ENCODE results near the gene TDRD7.

TDRD7 gene

GRCh38 chr9:97510797-97511654 lies 99.1 kb downstream of the TDRD7 start:
- Histone ChIP-seq H3K27ac (replicated peaks) (no peak overlapping the region), H3K27me3 (ENCODE audit: insufficient read depth, poor library complexity, severe bottlenecking) (peaks cover 7% of the 10 kb centered on the region), H3K4me3 (replicated peaks; ENCODE audit: insufficient read depth, low read length) (no peak overlapping the region)
- DNase-seq (ENCODE audit: low read depth in 1 of 2, low spot score in 1 of 2) = no peak
- TF ChIP-seq POLR2AphosphoS5 (IDR thresholded peaks at IDR 0.05; ENCODE audit: low read depth) (no peak), GABPA (IDR thresholded peaks at IDR 0.05; ENCODE audit: low read depth) (no peak), SPI1 (IDR thresholded peaks at IDR 0.05; ENCODE audit: borderline replicate concordance, low read depth) (no peak), REST (IDR thresholded peaks at IDR 0.05; ENCODE audit: insufficient replicate concordance, low read depth) (no peak), CTCF (IDR thresholded peaks at IDR 0.05; ENCODE audit: insufficient read depth, low read length) (no peak)

GRCh38 chr9:97511655-97512427 lies 99.9 kb downstream of the TDRD7 start:
- Histone ChIP-seq H3K27ac (replicated peaks) (no peak overlapping the region), H3K27me3 (ENCODE audit: insufficient read depth, poor library complexity, severe bottlenecking) (peaks cover 6% of the 10 kb centered on the region), H3K4me3 (replicated peaks; ENCODE audit: insufficient read depth, low read length) (no peak overlapping the region)
- no peak; the same call in 1 of the 2 replicates for TF ChIP-seq SPI1 (IDR thresholded peaks at IDR 0.05; ENCODE audit: borderline replicate concordance, low read depth)
- no peak for TF ChIP-seq GABPA (IDR thresholded peaks at IDR 0.05; ENCODE audit: low read depth)
- no peak for TF ChIP-seq POLR2AphosphoS5 (IDR thresholded peaks at IDR 0.05; ENCODE audit: low read depth)
- TF ChIP-seq REST (IDR thresholded peaks at IDR 0.05; ENCODE audit: insufficient replicate concordance, low read depth) = no peak
- TF ChIP-seq CTCF (IDR thresholded peaks at IDR 0.05; ENCODE audit: insufficient read depth, low read length) = no peak
- no peak for DNase-seq (ENCODE audit: low read depth in 1 of 2, low spot score in 1 of 2)

- Histone ChIP-seq H3K27me3 (ENCODE audit: insufficient read depth, poor library complexity, severe bottlenecking) (no peaks in the 10 kb centered on the region), H3K4me3 (replicated peaks; ENCODE audit: insufficient read depth, low read length) (no peak overlapping the region), H3K27ac (replicated peaks) (no peak overlapping the region)
- TF ChIP-seq REST (IDR thresholded peaks at IDR 0.05; ENCODE audit: insufficient replicate concordance, low read depth) (no peak), POLR2AphosphoS5 (IDR thresholded peaks at IDR 0.05; ENCODE audit: low read depth) (no peak), GABPA (IDR thresholded peaks at IDR 0.05; ENCODE audit: low read depth) (no peak), CTCF (IDR thresholded peaks at IDR 0.05; ENCODE audit: insufficient read depth, low read length) (no peak), SPI1 (IDR thresholded peaks at IDR 0.05; ENCODE audit: borderline replicate concordance, low read depth) (no peak)
- no peak for DNase-seq (ENCODE audit: low read depth in 1 of 2, low spot score in 1 of 2)
Measured at GRCh38 chr9:97512966-97513560, 101.2 kb downstream of the TDRD7 start.

All from HL-60 (cell line).